ENCODE results near the gene P3H2. TPM values are rescaled to one million over a fixed set of nuclear protein-coding genes. Genes with fewer than 3 reads are reported as not detected.
A peak's percentile ranks its signal among the peaks of the same experiment; 100 is the strongest.

P3H2 gene
- total RNA-seq, 4 donors from 2014 or later: 0.70 to 23.1 (median 7.5) TPM

DNA sequence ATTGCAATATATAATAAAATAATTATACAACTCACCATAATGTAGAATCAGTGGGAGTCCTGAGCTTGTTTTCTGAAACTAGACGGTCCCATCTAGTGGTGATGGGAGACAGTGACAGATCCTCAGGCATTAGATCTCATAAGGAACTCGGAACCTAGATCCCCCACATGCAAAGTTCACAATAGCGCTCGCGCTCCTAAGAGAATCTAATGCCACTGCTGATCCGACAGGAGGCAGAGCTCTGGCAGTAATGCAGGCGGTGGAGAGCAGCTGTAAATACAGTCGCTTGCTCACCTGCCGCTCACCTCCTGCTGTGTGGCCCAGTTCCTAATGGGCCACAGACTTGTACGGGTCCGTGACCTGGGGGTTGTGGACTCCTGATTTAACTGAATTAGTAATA, 87.8 kb downstream of the P3H2 start:
- no peak for DNase-seq

DNA sequence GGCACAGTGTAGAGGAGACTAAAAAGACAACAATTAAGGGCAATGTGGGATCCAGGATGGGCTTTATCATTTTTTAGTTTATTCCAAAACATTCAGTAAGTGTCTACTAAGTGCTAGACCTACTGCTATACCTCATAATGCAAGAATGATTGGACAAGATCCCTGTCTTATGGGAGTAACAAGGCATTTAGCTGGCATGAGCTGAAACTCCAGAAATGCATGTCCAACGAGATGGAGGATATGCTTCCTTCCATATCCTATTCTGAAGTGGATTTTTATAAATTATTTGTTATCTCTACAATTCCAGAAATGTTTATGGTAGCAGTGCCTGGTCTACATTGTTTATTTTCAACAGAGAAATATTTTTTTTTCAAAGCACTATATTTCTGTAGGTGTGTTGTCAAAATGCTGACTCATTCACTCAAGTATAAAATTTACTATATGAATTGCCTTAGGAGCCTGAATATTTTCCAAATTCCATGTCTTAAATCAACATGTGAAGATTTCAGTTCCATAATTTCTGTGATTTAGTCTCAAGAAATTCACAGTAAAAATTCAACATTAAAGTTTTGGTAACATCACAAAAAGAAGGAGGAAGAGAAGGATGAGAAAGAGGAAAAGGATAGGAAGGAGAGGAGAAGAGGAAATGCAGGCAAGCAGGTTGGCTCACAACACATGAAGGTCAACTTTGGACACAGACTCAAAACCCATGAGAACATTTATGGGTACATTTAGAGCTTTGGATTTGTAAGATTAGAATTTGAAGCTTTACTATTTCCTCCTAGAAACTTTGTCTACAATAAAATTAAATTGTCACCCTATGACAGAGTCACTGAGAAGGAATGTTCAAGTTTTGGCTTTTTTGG, 88.6 kb downstream of the P3H2 start:
- Histone ChIP-seq H3K4me3 (no peak overlapping the region), H3K36me3 (no peaks in the 10 kb centered on the region), H3K9me3 (no peaks in the 10 kb centered on the region), H3K4me1 (no peaks in the 10 kb centered on the region), H3K27me3 (no peaks in the 10 kb centered on the region), H3K27ac (no peak overlapping the region)
- TF ChIP-seq CTCF (IDR thresholded peaks at IDR 0.05) (no peak), POLR2A (IDR thresholded peaks at IDR 0.05) (no peak)
- no peak for DNase-seq

More for the DNA sequence above, 87.8 kb downstream of the P3H2 start:
- no peaks in the 10 kb centered on the region for H3K27me3 ChIP-seq
- H3K36me3 ChIP-seq: no peaks in the 10 kb centered on the region
- H3K4me1 ChIP-seq: no peaks in the 10 kb centered on the region
- no peaks in the 10 kb centered on the region for H3K9me3 ChIP-seq
- TF ChIP-seq CTCF (IDR thresholded peaks at IDR 0.05): no peak
- TF ChIP-seq POLR2A (IDR thresholded peaks at IDR 0.05): no peak
- H3K4me3 ChIP-seq: no peak overlapping the region
- no peak overlapping the region for H3K27ac ChIP-seq

GRCh38 chr3:190027116-190027515, 93.6 kb downstream of the P3H2 start:
- no peak overlapping the region for H3K4me3 ChIP-seq
- no peaks in the 10 kb centered on the region for H3K27me3 ChIP-seq
- DNase-seq: no peak
- H3K27ac ChIP-seq: no peak overlapping the region
- no peak for TF ChIP-seq POLR2A (IDR thresholded peaks at IDR 0.05)
- H3K9me3 ChIP-seq: no peaks in the 10 kb centered on the region
- no peaks in the 10 kb centered on the region for H3K36me3 ChIP-seq
- no peaks in the 10 kb centered on the region for H3K4me1 ChIP-seq

GRCh38 chr3:190026154-190026553, 94.5 kb downstream of the P3H2 start:
- Histone ChIP-seq H3K9me3 (no peaks in the 10 kb centered on the region), H3K4me3 (no peak overlapping the region), H3K36me3 (no peaks in the 10 kb centered on the region), H3K27me3 (no peaks in the 10 kb centered on the region), H3K27ac (peak overlapping the region in 1 of 4 donors; percentile 33), H3K4me1 (no peaks in the 10 kb centered on the region)
- TF ChIP-seq CTCF (IDR thresholded peaks at IDR 0.05): no peak
- no peak for TF ChIP-seq POLR2A (IDR thresholded peaks at IDR 0.05)
- DNase-seq: no peak

GRCh38 chr3:190024912-190025311, 95.8 kb downstream of the P3H2 start:
- no peaks in the 10 kb centered on the region for H3K9me3 ChIP-seq
- no peak overlapping the region for H3K27ac ChIP-seq
- H3K4me1 ChIP-seq: no peaks in the 10 kb centered on the region
- no peak overlapping the region for H3K4me3 ChIP-seq
- DNase-seq: no peak
- TF ChIP-seq POLR2A (IDR thresholded peaks at IDR 0.05) (no peak), CTCF (IDR thresholded peaks at IDR 0.05) (no peak)
- H3K27me3 ChIP-seq: no peaks in the 10 kb centered on the region
- H3K36me3 ChIP-seq: no peaks in the 10 kb centered on the region

GRCh38 chr3:190019844-190020243, 100.9 kb downstream of the P3H2 start:
- no peaks in the 10 kb centered on the region for H3K9me3 ChIP-seq
- DNase-seq: no peak
- no peak overlapping the region for H3K4me3 ChIP-seq
- H3K27ac ChIP-seq: no peak overlapping the region
- no peak for TF ChIP-seq POLR2A (IDR thresholded peaks at IDR 0.05)
- no peak for TF ChIP-seq CTCF (IDR thresholded peaks at IDR 0.05)
- no peaks in the 10 kb centered on the region for H3K36me3 ChIP-seq
- H3K27me3 ChIP-seq: no peaks in the 10 kb centered on the region
- H3K4me1 ChIP-seq: no peaks in the 10 kb centered on the region
